AG10803 (cell line): ENCODE results near the gene SUPT3H.
"Not testable (repeated sequence)": the region's sequence is repeated elsewhere in the genome, so short reads cannot be mapped to it uniquely, and the experiment has no call there.

Experiments used
- DNase-seq: peaks from one replicate; pipeline ENCODE4 v3.0.0; 2010; ENCODE audit warnings: low read depth
- H3K4me3 ChIP-seq: 2 replicates; pipeline ENCODE4 v1.5.1; 2011; ENCODE audit warnings: mild to moderate bottlenecking, low read length, control low read depth
- TF ChIP-seq, protein P1 (sequence below): conservative IDR thresholded peaks from 2 replicates; pipeline ENCODE4 v1.5.1; 2011; ENCODE audit warnings: mild to moderate bottlenecking, low read length, control low read depth, inconsistent platforms

Gene SUPT3H

DNA sequence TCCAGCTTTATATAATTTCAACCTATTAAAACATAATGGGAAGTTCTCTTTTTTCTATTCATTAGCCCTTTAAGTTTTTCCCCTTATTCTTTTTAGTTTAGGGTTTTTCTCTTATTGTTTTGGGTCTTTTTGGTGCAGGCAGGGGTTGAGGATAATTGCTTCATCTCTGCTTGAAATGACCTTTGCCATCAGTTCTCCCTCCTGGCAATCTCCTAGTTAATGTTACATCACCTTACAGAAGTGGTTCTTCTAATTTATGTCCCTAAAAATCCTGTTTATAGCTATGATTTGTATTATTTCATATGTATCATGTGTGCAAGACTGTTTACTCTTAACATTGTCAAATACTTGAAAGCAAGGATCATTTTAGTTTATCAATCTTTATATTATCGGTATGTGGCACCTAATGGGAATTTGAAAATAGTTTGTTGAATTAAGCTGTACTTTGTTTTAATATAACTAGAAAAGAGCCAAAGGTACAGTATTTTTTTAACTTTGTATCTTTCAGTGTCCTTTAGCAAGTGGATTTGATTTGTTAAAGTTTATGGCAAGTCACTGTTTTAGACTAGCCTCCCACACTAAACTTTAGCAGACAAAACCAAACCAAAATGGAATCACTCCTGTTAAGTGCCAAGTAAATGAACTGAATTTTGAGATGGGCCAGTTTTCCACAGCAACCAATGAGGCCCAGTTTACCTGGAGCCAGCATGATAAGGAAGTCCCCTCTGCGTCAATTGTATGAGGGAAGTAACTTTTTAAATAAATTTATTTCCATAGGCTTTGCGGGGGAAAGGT, 76.2 kb downstream of the SUPT3H start:
- TF ChIP-seq, protein P1, sequence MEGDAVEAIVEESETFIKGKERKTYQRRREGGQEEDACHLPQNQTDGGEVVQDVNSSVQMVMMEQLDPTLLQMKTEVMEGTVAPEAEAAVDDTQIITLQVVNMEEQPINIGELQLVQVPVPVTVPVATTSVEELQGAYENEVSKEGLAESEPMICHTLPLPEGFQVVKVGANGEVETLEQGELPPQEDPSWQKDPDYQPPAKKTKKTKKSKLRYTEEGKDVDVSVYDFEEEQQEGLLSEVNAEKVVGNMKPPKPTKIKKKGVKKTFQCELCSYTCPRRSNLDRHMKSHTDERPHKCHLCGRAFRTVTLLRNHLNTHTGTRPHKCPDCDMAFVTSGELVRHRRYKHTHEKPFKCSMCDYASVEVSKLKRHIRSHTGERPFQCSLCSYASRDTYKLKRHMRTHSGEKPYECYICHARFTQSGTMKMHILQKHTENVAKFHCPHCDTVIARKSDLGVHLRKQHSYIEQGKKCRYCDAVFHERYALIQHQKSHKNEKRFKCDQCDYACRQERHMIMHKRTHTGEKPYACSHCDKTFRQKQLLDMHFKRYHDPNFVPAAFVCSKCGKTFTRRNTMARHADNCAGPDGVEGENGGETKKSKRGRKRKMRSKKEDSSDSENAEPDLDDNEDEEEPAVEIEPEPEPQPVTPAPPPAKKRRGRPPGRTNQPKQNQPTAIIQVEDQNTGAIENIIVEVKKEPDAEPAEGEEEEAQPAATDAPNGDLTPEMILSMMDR = no peak
- no peak overlapping the region for H3K4me3 ChIP-seq
- no peak for DNase-seq

DNA sequence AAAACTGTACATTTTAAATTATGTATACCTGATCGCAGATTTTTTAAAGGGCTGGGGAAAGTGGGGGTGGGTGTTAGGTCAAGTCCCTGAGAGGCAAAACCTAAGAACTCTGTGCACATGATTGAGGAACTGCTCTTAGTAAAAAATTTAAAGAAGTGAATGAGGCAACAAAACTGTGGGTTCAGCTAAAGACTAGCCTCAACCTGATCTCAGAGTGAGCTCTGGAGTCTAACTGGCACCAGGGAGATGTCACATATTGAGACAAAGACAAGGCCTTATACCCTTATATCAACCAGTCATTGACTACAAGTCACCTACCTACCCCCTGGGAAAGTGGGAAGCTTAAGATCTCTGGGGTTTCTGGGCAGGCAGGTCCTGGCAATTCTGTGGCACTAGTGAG, 77.0 kb downstream of the SUPT3H start:
- H3K4me3 ChIP-seq = no peak overlapping the region
- no peak for DNase-seq
- TF ChIP-seq, protein P1 = no peak

DNA sequence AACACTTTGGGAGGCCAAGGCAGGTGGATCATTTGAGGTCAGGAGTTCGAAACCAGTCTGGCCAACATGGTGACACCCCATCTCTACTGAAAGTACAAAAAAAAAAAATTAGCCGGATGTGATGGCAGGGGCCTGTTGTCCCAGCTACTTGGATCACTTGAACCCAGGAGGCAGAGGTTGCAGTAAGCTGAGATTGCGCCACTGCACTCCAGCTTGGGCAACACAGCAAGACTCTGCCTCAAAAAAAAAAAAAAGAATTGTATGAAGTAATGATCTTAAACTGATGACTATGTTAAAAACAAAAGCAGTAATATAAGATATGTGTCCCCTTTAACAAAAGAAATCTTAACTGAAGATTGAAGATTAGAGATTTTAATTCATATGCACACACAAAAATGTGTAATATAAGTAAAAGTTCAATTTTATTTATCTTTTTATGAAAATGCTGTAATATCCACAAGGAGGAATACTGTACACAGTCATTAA, 78.6 kb downstream of the SUPT3H start:
- no peak for DNase-seq
- TF ChIP-seq, protein P1 = no peak
- H3K4me3 ChIP-seq = no peak overlapping the region

DNA sequence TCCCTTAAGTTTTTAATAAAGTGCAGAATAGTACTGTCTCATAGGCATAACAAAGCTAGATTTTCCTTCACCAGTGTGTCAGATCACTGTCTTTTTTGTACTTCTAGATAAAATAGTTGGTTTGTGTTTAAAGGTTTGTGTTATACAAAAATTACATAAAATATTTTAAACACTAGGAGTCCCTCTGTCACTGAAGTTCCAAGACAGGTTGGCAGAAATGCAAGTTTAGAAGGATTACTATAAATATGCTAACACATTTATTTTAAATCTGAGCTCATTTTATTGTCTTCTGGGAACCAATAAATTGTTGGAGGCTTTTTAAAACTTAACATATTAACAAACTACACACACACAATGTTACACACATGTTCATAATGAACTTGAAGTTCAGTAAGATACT, 80.4 kb downstream of the SUPT3H start:
- H3K4me3 ChIP-seq = no peak overlapping the region
- DNase-seq = no peak
- TF ChIP-seq, protein P1 = no peak

DNA sequence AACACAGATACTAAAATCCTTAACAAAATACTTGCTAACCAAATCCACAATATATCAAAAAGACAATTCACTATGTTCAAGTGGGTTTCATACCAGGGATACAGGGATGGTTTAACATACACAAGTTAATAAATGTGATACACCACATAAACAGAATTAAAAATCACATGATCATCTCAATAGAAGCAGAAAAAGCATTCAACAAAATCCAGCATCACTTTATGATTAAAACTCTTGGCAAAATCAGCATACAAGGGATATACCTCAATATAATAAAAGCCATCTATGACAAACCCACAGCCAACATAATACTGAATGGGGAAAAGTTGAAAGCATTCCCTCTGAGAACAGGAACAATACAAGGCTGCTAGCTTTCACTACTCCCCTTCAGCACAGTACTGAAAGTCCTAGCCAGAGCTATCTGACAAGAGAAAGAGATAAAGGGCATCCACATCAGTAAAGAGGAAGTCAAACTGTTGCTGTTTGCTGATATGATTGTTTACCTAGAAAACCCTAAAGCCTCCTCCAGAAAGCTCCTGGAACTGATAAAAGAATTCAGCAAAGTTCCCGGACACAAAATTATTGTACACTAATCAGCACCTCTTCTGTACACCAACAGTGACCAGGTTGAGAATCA, 83.6 kb downstream of the SUPT3H start:
- not testable (repeated sequence) for H3K4me3 ChIP-seq, DNase-seq

DNA sequence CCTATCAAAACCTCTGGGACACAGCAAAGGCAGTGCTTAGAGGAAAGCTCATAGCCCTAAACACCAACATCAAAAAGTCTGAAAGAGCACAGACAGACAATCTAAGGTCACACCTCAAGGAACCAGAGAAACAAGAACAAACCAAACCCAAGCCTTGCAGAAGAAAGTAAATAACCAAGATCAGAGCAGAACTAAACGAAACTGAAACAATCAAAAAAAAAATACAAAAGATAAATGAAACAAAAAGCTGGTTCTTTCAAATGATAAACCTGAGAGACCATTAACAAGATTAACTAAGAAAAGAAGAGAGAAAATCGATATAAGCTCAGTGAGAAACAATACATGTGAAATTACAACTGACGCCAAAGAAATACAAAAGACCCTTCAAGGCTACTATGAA, 84.4 kb downstream of the SUPT3H start:
- TF ChIP-seq, protein P1 = no peak
- H3K4me3 ChIP-seq = no peak overlapping the region
- DNase-seq = no peak

DNA sequence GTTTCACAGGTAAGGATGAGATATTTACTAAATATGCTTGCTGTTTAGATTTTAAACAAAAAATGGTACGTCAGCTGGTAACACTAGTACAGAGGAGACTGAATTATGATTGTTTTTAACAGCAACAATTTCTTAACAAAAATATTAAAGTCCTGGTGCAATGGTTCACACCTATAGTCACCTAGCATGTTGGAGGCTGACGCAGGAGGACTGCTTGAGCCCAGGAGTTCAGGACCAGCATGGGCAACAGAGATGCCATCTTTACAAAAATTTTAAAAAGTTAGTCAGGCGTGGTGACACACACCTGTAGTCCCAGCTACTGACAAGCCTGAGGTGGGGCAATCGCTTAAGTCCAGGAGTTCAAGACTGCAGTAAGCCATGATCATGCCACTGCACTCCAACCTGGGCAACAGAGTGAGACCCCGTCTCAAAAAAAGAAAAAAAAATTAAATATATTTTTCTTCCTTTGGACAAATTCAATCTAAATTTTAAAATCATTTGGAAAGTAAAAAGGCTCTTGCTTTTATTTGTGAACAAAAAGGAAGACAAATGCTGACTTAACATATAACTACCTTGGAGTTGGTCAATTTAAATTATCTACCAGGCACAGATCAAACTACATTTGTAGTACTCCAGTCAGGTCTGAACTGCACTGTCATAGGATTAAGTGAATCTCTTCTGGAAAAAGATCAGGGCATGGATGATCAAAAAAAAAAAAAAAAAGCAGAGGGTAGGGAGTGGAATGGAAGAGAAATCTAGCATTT, 87.8 kb downstream of the SUPT3H start:
- DNase-seq = no peak
- TF ChIP-seq, protein P1 = no peak
- no peak overlapping the region for H3K4me3 ChIP-seq

DNA sequence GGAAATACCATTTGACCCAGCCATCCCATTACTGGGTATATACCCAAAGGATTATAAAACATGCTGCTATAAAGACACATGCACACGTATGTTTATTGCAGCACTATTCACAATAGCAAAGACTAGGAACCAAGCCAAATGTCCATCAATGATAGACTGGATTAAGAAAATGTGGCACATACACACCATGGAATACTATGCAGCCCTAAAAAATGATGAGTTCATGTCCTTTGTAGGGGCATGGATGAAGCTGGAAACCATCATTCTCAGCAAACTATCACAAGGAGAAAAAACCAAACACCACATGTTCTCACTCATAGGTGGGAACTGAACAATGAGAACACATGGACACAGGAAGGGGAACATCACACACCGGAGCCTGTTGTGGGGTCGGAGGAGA, 91.0 kb downstream of the SUPT3H start:
- not testable (repeated sequence) for H3K4me3 ChIP-seq, DNase-seq
